HG03460 (cell line): Measurements from ENCODE around the gene CHD6.

ENCODE experiments used
- ATAC-seq: cut with Tn5 transposase; IDR thresholded peaks from one replicate; pipeline ENCODE4 v1.9.1; 2021; ENCODE audit not compliant: unreplicated experiment

CHD6 gene

DNA sequence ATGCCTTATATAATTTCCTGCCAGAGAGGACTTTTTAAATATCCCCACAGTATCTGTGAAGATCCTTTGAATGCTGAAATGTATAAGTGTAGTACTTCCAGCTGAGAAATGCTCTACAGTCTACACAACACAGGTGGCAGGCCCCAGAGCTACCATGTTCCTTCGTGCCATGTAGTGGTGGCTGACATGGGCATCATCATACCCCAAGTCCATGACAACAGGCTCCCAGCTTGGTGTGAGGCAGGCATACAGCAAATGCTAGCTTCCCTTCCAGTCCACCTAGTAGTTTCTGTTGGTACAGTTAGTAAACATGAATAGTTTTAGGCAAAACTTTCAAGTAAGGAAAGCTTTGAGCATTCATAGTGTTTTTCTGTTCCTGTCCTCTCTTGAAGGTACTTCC is 190.3 kb downstream of the CHD6 start:
- ATAC-seq: no peak

DNA sequence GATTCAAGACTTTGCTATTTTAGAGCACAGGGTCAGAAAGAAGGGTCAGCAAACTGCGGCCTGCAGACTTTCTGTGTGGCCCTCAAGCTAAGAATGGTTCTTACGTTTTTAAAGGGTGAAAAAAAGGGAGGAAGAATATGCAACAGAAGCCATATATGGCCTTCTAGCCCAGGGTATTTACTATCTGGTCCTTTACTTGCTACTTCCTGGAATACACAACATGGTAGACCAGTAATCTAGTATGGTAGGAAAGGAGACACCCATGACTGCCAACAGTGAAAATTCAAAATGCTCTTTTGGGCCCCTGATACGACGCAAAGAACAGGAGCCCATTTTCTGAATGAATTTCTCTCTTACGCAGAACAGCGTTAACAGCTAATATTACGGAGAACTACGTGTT is 191.2 kb downstream of the CHD6 start:
- no peak for ATAC-seq

DNA sequence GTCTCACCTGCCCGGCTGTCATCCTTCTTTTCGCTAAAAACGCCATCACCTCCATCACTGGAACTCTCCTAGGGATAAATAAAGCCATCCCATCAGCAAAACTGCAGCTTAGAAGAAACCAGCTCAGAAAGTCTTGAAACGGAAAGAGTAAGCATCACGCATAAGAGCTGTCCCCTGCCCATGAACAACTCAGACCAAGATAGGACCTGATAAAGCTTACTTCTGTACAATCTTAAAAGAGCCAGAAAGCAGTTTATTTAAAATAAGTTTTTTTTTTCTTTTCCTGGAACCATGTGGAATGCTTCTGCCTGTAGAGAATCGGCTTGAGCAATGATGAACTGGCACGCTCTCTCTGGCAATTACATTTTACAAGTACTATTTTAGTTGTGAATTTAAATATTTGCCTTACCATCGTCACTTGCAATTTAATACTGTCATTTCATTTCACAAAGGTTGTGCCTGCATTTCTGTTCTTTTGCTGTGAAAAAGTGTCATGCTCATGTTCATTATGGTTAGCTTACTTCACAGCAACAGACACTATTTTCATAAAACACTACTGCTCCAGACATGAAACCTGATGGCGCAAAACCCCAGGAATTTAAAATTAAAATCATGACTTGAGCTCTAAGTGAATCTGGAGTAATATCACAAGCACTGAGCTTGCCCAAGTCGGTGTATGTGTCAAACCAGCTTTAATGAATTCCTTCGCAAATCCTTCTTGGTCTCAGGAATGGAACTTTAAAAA is 191.9 kb downstream of the CHD6 start:
- ATAC-seq: no peak

DNA sequence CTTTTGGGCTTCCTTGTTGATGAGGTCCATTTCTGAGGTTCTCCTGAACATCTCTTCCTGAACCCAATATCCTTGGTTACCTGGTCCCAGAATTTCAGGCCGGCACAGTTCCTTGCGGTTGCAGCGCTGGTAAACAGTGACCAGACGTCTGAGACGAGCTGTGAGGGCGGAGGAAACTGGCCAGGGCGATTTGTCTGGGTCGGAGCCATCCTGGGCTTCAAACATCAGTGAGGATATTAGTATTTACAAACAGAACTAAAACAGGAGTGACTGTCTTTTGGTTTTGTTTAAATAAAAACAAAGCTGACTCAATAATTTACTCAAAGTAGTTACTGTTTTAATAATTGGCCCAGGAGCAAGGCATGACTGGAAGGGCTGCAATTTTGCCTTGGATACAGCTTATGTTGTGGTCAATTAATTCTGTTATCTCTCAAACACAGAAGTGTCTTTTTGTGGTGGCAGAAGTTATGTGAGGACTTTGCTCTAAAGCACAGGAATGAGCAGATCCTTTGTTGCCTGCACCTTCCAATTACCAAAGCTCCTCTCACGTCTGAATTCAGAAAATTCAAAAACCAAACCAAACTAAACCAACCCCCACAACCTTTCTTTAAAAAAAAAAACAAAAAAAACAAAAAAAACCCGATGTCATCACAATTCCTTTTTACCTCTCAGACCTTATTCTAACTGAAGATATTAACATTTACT is 192.8 kb downstream of the CHD6 start:
- no peak for ATAC-seq

DNA sequence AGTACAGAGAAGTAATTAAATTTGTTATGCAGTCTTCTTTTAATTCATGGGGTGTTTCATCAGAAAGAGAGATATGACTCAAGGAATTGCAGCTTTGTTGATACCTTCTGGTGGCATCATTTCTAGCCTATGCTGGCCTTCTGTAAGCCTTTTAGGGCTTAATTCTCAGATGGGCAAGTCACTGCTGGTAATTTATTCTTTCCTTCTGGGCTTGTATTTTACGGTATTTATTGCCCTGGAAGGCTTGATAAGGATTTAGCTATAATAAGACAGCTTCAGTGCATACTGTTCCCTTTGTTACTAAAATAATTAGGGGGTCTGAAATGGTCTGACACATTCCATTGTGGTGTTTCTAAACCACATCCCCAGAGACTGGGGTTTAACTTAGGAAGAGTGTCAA is 193.6 kb downstream of the CHD6 start:
- ATAC-seq: no peak

DNA sequence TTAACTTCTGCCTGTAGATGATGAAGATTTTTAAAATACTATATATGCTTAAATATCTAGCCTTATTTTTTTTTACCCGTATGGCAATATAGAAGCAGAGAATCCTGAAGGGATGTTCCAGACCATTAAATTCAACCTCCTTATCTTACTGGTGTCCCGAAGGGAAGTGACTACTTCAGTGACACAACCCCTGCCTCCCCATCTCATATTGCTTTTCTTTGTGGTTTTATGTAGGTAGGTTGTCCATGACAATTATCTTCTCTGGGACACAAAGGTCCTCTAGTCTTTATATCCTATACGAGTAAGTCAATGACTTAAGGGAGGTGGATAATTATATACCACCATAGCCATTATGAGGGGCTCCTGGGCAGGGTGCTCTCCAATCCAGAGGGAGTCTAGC is 194.2 kb downstream of the CHD6 start:
- ATAC-seq: no peak

DNA sequence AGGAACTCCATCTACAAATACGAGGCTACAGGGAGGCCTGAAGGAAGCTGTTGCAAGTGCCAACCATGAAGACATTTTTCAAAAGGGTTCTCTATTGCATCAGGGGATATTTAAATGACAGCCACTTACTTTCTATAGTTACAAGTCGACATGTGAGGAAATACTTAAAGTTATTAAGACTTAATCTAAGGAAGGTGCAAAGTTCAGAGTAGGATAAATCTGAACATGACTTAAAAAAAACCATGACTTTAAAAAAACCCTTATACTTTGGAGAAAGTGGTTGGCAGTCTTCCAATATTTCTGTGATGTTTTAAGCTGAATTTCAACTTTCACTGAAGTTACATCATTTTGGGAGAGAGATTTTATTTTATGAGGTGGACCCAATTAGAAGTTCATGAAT is 195.2 kb downstream of the CHD6 start:
- no peak for ATAC-seq

DNA sequence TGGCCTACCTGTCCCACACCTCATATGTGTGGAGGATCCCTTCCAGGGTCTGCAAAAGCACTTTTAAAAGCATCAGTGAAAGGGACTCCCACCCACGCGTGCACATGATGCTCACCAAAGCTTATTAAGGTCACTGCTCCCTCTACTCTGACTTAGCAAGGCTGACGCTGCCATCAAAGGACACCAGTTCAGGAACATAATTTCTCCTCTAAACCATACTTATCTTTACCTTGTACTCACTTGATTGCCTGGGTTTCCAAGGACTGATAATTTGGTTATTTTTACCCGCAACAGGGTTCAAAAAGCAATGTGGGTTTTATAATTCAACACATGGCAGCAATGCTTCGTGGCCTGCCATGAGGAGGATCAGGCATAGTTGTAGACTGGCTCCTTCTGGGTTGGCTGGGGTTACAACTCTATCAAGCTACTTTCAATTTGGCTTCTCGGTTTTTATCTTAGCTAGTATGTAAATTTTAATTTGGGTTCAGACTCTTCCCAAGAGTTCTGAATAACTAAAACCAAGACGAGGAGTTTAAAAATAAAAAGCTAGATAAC is 199.4 kb downstream of the CHD6 start:
- ATAC-seq: no peak

DNA sequence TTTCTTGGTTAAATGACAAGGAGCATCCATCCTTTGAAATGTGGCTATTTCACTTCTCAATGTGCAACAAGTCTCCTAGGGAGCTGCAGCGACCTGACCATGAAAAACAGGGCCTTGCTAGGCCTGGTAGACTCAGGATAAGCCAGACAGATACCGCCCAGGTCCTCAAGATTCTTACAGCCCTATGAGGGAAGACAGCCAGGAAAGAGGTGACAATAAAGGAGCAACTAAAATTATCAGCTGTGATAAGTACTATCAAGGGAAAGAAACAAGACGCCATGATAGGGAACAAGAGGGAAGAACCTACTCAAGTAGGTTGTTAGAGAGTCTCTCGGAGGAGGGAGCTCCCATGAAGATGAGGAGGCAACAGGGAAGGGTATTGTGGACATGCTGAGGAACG is 200.1 kb downstream of the CHD6 start:
- ATAC-seq: no peak

DNA sequence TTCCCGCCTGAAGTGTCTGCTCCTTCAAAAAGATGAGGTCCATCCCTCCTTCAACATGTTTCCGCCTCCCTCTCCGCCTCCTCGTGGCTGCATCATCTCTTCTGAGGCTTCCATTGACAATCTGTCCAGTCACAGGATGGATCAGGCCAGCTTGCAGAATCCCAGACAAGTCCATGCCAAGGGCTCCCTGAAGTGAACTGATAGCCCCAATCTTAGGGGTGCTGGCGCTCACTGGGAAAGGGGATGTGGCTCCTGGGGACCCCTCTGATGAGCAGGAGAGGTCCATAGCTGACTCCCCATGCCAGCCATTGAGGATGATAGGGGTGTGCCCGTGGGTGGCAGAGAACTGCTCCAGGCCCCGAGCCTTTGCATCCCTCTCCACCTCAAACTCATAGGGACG is 203.0 kb downstream of the CHD6 start:
- no peak for ATAC-seq

DNA sequence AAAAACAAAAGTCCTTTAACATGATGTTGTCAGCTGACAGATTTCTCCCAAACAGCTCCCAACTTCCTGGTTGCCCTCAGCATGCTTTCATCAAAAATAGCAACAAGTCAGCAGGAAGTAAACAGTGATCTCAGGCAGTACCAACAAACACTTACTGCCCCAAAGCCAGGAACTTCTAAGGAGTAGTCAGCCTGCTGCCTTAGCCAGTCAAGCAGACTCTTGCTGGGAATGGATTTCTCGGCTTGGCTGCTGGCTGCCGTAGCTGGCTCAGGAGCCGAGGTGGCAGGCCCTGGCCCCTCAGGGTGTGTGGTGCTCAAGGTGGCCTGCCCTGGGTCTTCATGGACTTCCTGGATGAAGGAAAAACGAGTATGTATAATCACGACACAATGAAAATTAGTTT is 205.0 kb downstream of the CHD6 start:
- no peak for ATAC-seq

DNA sequence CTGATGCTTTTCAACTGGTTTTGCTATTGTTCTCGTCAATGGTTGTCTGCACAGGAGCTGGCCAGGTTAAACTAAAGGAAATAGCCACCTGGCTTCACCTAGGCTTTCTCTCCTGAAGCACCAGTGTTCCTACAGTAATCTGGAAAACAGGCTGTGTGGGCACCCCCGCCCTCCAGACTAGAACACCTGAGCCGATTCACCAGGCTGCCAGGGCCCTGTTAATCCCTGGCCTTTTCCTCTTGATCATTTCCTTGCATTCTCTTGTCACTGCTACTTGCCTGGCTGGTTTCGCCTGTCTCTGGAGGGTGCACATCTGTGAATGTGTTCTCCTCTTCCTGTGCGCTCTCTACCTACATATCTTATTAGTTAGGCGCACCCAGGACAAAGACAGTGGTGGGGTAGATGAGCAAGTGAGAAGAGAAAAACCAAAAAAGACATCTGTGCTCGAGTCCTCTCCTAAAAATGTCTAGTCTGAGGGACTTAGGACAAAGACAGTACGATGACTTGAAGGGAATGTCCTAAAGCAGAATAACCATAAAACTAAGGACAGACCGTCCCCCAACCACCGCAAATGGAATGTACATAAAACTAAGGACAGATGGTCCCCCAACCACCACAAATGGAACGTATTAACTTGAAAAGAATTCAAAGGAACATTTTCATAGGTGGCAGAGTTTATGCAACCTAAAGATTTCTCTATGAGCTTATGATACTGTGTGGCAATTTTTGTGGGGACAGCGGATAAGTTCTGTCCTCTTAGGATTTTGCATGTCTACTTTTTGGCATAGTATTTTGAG is 205.7 kb downstream of the CHD6 start:
- ATAC-seq: no peak

DNA sequence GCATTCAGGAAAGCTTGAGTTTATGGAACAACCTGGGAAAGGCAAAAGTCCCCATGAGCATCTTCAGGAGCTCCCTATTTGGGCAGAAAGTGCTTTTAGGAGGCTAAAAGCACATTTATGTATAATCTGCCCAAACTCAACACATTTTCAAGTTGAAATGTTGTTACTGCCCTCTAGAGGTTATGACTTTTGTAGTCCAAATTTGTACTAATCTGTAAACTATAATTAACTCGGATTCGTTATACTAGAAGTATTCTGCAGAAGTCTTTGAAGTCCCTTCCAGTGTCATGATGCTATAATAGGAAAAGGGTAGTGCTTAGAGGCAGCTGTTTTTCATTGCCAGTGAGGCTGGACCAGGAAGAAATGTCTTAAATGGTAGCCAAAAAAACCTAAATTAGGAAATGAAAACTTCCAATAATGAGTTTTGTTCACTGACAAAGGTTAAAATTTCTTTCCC is 206.8 kb downstream of the CHD6 start:
- ATAC-seq: no peak

DNA sequence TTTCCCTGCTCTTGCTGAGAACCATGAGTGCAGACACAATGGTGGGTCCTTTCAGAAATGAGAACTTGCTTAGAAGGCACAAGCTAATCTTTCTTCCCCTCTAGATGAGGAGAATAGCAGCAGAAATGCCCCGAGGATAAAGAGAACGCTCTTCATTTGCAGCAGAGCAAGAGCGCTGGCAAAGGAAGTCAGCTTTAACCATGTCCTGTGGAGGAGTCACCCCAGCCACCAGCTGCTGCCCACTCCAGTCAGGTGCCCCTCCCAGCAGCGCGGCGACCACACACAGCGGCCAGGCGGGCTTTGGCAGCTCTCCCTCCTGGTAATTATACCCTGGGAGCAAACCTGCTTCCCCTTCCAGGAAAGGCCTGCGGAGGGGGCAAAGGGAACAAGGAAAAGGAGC is 209.2 kb downstream of the CHD6 start:
- no peak for ATAC-seq

DNA sequence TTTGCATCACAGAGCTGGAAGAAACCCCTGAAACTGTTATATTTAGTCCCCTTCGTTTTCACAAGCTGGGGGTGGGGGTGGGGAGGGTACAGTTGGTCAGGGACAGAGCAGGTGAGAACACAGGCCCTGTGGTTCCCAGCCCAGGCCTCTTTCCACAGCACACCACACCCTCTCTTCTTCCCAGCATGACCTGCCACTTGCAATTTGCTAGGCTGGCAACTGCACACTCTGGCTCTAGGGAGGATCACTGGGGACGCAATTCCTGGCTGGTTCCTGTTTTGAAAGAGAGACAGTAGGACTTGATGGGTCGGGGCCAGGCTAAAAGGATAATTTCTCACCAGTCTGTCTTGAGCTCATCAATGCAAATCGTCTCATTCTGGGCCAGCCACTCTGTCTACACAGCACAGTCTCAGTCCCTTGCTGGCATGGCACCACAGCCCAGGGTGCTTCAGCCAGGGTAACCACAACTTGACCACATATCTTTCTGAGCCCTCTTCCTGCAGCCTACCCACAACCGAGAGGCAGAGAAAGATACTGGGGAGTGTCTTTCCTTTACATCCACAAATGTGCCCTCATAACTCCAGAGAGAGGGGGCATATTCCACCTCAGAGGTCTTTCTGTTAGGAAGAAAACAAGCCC is 209.9 kb downstream of the CHD6 start:
- ATAC-seq: peak; percentile 68

DNA sequence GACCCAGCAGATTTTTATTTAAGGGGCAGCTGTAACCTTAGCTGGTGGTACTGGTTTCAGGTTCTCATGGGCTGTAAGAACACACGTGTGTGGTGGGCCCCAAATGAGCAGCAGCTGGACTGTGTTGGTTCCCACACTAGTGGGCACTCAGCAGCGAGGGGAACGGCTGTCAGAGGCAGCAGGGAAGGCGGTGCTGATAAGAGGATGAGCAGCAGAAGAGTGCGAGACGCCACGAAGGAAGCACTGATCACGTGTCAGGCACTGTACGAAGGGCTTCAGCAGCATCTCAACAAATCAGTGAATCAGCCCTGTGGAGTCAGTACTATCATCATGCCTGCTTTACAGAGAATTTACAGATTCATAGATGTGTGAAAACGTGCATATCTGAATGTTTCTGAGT is 210.6 kb downstream of the CHD6 start:
- no peak for ATAC-seq

DNA sequence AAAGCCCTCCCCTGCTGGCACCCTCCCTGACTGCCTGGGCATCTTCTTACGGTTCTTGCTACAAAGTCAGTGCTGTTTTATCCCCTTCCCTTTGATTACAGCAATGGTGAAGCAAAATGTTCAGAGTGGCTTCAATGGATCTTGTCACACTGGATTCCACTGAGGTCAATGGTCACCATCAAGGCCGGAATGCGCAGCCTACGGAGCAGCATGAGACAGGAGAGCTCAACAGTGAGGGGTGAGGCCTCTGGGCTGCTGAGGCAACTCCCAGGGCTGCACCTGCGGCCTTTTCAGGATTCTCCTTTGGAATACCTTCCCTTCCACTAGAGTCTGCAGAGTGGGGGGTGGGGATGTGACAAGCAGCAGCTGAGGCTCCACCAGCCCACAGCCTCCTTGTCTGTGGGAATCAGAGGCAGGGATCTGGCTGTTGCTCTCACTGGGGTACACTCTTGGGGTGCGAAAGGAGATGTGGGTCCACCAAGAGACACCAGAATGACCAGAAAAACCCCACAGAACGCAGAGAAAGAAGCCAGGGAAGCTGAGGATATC is 211.2 kb downstream of the CHD6 start:
- ATAC-seq: no peak

DNA sequence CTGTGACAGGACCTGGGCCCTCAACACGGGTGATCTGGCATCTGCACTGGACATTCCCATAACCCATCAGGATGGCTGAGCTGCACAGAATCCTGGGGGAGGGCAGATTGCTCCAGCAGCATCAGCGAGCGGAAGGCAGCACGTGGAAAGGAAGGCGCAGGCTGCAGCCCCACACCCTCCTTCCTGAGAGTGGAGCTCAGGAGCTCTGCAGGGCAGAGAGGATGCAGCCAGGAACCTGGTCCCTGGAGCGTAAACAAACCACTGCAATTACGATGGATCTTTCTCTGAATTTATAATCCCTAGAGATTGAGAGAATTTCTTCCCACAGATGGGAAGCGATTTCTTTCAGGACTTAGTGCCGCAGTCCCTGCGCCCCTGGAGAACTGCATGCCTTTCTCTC is 211.8 kb downstream of the CHD6 start:
- ATAC-seq: no peak

DNA sequence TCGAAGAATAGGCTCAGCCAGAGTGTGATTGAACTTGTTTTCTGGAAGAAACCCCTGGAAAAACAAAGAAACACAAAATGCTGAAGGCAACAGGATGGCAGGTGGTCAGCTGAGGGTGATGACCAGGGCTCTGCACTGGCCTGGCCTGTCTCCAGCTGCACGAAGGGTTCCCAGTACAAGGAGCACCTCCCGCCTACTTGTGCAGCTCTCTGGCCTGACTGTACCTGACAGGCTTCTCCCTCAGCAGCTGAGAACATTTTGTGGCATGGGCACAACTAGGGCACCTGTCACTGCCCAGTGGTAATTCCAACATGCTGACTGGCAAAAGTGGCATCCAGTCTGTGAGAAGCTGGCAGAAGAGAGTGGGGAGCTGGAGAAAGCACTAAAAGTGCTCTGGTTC is 212.7 kb downstream of the CHD6 start:
- no peak for ATAC-seq

DNA sequence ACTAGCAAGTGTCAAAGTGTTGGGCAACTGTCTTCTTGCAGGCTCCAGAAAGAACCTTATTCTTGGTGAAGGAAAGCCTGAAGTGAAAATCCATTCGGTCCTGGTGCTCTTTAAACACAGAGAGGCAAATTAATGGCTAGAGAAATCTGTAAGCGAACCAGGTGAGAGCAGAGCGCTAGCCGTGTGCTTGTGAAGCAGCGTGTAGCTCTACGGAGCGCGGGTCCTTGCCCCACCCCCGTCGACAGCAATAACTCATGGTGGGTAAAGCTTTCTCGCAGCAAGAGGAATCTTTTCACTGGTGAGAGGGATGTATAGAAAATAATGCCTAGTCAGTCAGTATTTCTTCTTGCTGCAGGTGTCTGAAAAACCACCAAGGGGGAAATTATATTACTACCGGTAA is 214.6 kb downstream of the CHD6 start:
- ATAC-seq: no peak

DNA sequence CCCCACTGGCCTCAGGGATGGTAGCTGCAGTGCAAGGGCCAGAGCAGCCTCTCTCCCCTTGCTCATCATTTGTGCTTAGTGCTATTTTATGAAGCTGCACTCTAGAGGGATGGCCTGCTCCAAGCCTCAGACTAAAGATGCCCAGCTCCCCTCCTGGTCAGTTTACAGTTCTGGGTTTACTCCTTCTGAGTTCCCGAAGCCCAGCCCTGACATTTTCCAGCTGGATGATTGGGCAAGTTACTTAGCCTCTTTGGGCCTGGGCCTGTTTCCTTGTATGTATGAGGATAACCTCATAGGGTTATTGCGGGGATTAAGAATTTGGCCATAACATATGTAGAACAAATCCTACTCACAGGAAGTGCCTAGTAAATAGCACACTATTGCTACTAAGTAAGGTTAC is 219.8 kb downstream of the CHD6 start:
- ATAC-seq: no peak
